ENCODE measurements around the gene PDE6G. TPM values are rescaled to one million over a fixed set of nuclear protein-coding genes. Genes with fewer than 3 reads are reported as not detected.

PDE6G gene
- total and polyA plus RNA-seq, 2 of the 13 experiments (the other 11 are each of a cell fraction or from before 2014, with no cell fraction given) = 1.4 to 6.7 TPM

DNA sequence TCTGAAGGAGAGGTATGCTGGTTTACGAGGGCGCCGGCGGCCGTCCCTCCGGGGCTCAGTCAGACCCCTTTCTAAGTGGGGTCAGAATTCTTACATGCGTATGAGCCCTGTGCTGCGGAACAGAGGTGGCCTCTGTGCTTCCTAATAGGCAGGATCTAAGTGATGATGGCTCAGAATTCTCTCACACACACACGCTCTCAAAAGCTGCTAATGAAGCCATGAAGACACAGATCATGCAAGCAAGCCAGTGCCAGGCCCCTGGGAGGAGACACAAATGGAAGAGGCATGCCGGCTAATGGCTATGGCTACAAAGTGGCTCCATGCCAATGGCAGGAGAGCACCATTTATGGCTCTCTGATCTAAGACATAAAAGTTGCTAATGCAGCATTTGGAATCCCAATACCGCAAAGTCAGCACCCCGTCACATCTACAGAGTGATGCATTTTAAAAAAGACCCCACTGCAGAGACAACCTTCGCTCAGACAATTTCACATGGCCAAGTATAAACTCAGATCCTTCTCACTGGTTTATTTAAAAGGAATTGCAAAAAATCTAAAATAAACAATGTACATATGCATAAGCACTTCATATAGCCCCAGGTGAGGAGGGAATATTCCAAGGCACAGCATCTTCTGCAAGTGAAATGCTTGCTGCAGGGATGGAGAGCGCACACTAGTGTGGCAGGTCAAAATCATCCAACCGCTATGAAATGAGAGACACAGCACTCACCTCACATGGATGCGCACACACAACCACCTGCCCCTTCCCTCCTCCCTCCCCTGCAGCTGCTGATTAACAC lies 44.0 kb downstream of the PDE6G start (continued):
- no peak for TF ChIP-seq ZSCAN9 (CRISPR knock-in tag; IDR thresholded peaks at IDR 0.05; ENCODE audit: borderline replicate concordance)
- TF ChIP-seq RNF2 (conservative IDR thresholded peaks at IDR 0.05; ENCODE audit: low read depth) = no peak

DNA sequence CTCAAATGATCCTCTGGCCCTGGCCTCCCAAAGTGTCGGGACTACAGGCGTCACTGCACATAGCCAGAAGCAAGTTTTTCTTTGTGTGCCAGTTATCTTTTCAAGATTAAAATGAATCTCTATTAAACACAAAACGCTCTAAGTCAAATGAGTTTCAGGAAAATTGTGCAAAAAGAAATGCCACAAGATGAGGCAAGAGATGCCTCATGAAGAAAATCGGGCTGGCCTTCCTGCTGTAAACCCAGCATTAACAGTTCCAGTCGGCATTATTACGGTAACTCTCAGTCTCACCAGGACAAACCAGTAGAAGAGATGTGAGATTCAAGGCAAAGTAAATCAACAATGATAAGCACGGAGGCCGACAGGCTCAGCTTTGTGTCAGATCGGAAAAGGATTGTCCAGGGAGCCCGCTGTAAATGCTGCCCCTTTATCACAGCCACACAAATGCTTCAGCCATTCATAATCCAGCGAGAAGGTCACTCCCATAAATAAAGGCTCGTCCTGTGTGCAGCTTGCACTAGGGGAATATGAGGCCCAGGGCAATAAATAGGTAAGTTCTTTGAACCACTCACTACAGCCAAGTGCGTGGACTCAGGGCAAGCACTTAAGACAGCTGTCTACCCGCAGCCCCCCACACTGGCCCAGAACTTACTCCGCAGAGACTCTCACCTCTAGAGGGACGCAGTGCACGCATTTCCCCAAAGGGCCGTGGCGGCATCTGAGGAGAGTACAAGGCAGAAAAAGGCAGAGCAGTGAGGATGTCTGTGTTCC lies 46.6 kb downstream of the PDE6G start:
- H3K27ac ChIP-seq (ENCODE audit: extremely low read length, insufficient read depth, low read length) = no peak overlapping the region
- peaks cover 47 to 77% of the 10 kb centered on the region in 2 experiments for H3K36me3 ChIP-seq (replicated peaks in 1 of 2; ENCODE audit: control insufficient read depth in 1 of 2, insufficient read depth in 2 of 2, low read length in 2 of 2)
- peaks cover 19% of the 10 kb centered on the region for H3K79me2 ChIP-seq (ENCODE audit: insufficient read depth, low read length)
- intact Hi-C loops (cut with micrococcal nuclease; ENCODE audit: unreplicated experiment) (no loop called here), in situ Hi-C loops (cut with HindIII; ENCODE audit: extremely low pct_ligation_motif_present, low pct_unique_long_range_greater_than_20kb) (no loop called here)
- BruUV-seq (replicated peaks) = TSS peak; percentile 34
- WGBS (ENCODE audit: low lambda C conversion rate) = 96% methylated on average over 19 of the region's 19 CpGs
- H3K9ac ChIP-seq (ENCODE audit: insufficient read depth, low read depth, low read length) = no peak overlapping the region
- no peak for TF ChIP-seq TOE1 (CRISPR knock-in tag; IDR thresholded peaks at IDR 0.05)
- no peak for TF ChIP-seq EEA1 (CRISPR knock-in tag; IDR thresholded peaks at IDR 0.05; ENCODE audit: borderline replicate concordance)
- TF ChIP-seq ZNF556 (CRISPR knock-in tag; IDR thresholded peaks at IDR 0.05; ENCODE audit: borderline replicate concordance) = no peak
- no peak for TF ChIP-seq ERF (CRISPR knock-in tag; IDR thresholded peaks at IDR 0.05)
- no peak for TF ChIP-seq ZMAT3 (CRISPR knock-in tag; conservative IDR thresholded peaks at IDR 0.05)
- no peak for TF ChIP-seq HNRNPK (IDR thresholded peaks at IDR 0.05; ENCODE audit: low read depth, low read length, poor library complexity, severe bottlenecking)
- no peak for TF ChIP-seq TRIM24 (CRISPR knock-in tag; IDR thresholded peaks at IDR 0.05)
- no peak for TF ChIP-seq KLF12 (CRISPR knock-in tag; IDR thresholded peaks at IDR 0.05; ENCODE audit: borderline replicate concordance)
- no peak for TF ChIP-seq FOXJ3 (CRISPR knock-in tag; IDR thresholded peaks at IDR 0.05; ENCODE audit: borderline replicate concordance)
- TF ChIP-seq ZNF367 (CRISPR knock-in tag; IDR thresholded peaks at IDR 0.05; ENCODE audit: borderline replicate concordance) = no peak
- TF ChIP-seq JARID2 (CRISPR knock-in tag; IDR thresholded peaks at IDR 0.05; ENCODE audit: insufficient replicate concordance) = no peak
- no peak overlapping the region for H2AFZ ChIP-seq (ENCODE audit: low read length)
- H3K4me1 ChIP-seq (ENCODE audit: insufficient read depth, low read length) = peaks cover 6% of the 10 kb centered on the region
- H3K27me3 ChIP-seq (ENCODE audit: control insufficient read depth in 1 of 2, insufficient read depth in 2 of 2, low read length in 2 of 2) = no peaks in the 10 kb centered on the region
- H3K9me3 ChIP-seq (ENCODE audit: low read length) = no peaks in the 10 kb centered on the region
- ChIA-PET CTCF (ENCODE audit: low intra/inter-chr PET ratio, low total read pairs) (no interaction called here), POLR2A (no interaction called here)
- no peak for FAIRE-seq
- no peak overlapping the region for H3K4me3 ChIP-seq (replicated peaks in 1 of 3; ENCODE audit: insufficient read depth in 1 of 3, low read depth in 2 of 3, low read length in 3 of 3)
- no peak; the same call in 2 of the 3 replicates for ATAC-seq
- H3K4me2 ChIP-seq (ENCODE audit: low read depth, low read length) = no peak overlapping the region
- DNase-seq (ENCODE audit: low spot score) = no peak
- peaks cover 5% of the 10 kb centered on the region for H4K20me1 ChIP-seq (ENCODE audit: insufficient read depth, low read length)
